GM23248 (cell line): Measurements from ENCODE around the gene SIX6. TPM values are rescaled to one million over a fixed set of nuclear protein-coding genes. Genes with fewer than 3 reads are reported as not detected.

Source experiments
- DNase-seq: peaks from one replicate; pipeline ENCODE4 v3.0.0-alpha.2; 2015
- H2AFZ ChIP-seq: fragments of 200-600 bp; sonication (generic); 2 replicates; pipeline ENCODE4 v1.6.1; 2016; ENCODE audit warnings: antibody characterized with exemption
- H3F3A ChIP-seq: fragments of 200-600 bp; sonication (generic); 2 replicates; pipeline ENCODE4 v1.6.1; 2016; ENCODE audit warnings: mild to moderate bottlenecking, antibody characterized with exemption, mixed run types; ENCODE audit not compliant: insufficient read depth
- H3K27ac ChIP-seq: fragments of 200-600 bp; sonication (generic); 2 replicates; pipeline ENCODE4 v1.5.1; 2016; ENCODE audit warnings: mild to moderate bottlenecking
- H3K27me3 ChIP-seq: fragments of 200-600 bp; sonication (generic); replicated peaks from 2 replicates; pipeline ENCODE4 v1.6.1; 2016; ENCODE audit warnings: mild to moderate bottlenecking; ENCODE audit not compliant: insufficient read depth
- H3K36me3 ChIP-seq: fragments of 200-600 bp; sonication (generic); 2 replicates; pipeline ENCODE4 v1.6.1; 2016; ENCODE audit warnings: low read depth, mild to moderate bottlenecking
- H3K4me1 ChIP-seq: fragments of 200-600 bp; sonication (generic); 2 replicates; pipeline ENCODE4 v1.6.1; 2016; ENCODE audit warnings: mild to moderate bottlenecking; ENCODE audit not compliant: insufficient read depth
- H3K4me2 ChIP-seq: fragments of 200-600 bp; sonication (generic); one replicate; pipeline ENCODE4 v1.6.1; 2016; ENCODE audit warnings: mild to moderate bottlenecking; ENCODE audit not compliant: unreplicated experiment
- H3K4me3 ChIP-seq: fragments of 200-600 bp; sonication (generic); 2 replicates; pipeline ENCODE4 v1.5.1; 2016; ENCODE audit warnings: mild to moderate bottlenecking
- H3K79me2 ChIP-seq: fragments of 200-600 bp; sonication (generic); 2 replicates; pipeline ENCODE4 v1.6.1; 2016; ENCODE audit warnings: mild to moderate bottlenecking; ENCODE audit not compliant: insufficient read depth
- H3K9ac ChIP-seq: fragments of 200-600 bp; sonication (generic); 2 replicates; pipeline ENCODE4 v1.6.1; 2016; ENCODE audit warnings: mild to moderate bottlenecking
- H3K9me2 ChIP-seq: fragments of 200-600 bp; sonication (generic); 2 replicates; pipeline ENCODE4 v1.6.1; 2016; ENCODE audit warnings: mixed run types, mild to moderate bottlenecking, moderate library complexity; ENCODE audit not compliant: insufficient read depth
- H3K9me3 ChIP-seq: fragments of 200-600 bp; sonication (generic); one replicate; pipeline ENCODE4 v1.6.1; 2017; ENCODE audit warnings: low read depth
- H4K20me1 ChIP-seq: fragments of 200-600 bp; sonication (generic); 2 replicates; pipeline ENCODE4 v1.6.0; 2016; ENCODE audit not compliant: insufficient read depth
- EZH2 ChIP-seq: fragments of 200-600 bp; sonication (generic); IDR thresholded peaks from 2 replicates; pipeline ENCODE4 v1.6.1; 2018; ENCODE audit warnings: antibody characterized with exemption, mild to moderate bottlenecking; ENCODE audit not compliant: insufficient read depth, poor library complexity, severe bottlenecking
- EZH2phosphoT487 ChIP-seq: fragments of 200-600 bp; sonication (generic); IDR thresholded peaks from 2 replicates; pipeline ENCODE4 v1.6.1; 2018; ENCODE audit warnings: antibody characterized with exemption, moderate library complexity, mild to moderate bottlenecking, low read depth; ENCODE audit not compliant: insufficient read depth
- WGBS, 2 experiments: methylation state at CpG; one replicate each; pipeline ENCODE4 v1.1.6; 2015 to 2017; ENCODE audit warnings: low lambda C conversion rate in 2 of 2, low coverage in 1 of 2; ENCODE audit errors: missing lambda C conversion rate in 2 of 2; 5-methylcytosine and 5-hydroxymethylcytosine counted together
- in situ Hi-C: fragments of 300-500 bp; cut with MboI; formaldehyde crosslinking; loops from 2 replicates; pipeline ENCODE4 v1.15.0; 2020
- polyA plus RNA-seq: library from polyadenylated mRNA; unstranded; fragments of >200 nt; fragmentation: Nextera tagmentation; extraction: Ambion mirVana; gene quantifications from 2 replicates; pipeline ENCODE4 v1.2.1, GENCODE V29; 2016
- small RNA-seq: library from RNA; depleted of rRNA; stranded (forward); fragments of <200 nt; gene quantifications from one replicate; pipeline ENCODE3, GENCODE V24; 2014; ENCODE audit warnings: low read depth, low replicate concordance
- total RNA-seq: library from RNA; depleted of rRNA; stranded (reverse); fragments of >200 nt; shearing (Covaris generic); gene quantifications from 2 replicates; pipeline ENCODE4 v1.2.3, GENCODE V29; 2014; rRNA removed

SIX6 gene
- total and polyA plus RNA-seq, 2 experiments from 2014 or later: not detected

- Histone ChIP-seq H3K4me3 (no peak overlapping the region), H3F3A (no peaks in the 10 kb centered on the region), H3K4me1 (no peaks in the 10 kb centered on the region), H4K20me1 (no peaks in the 10 kb centered on the region), H3K27ac (no peak overlapping the region), H3K79me2 (no peaks in the 10 kb centered on the region), H3K27me3 (0 out of 2 replicates have a peak, but pooled peaks cover 3% of the 10 kb centered on the region), H3K36me3 (no peaks in the 10 kb centered on the region), H3K9ac (no peak overlapping the region), H2AFZ (no peak overlapping the region), H3K9me3 (no peaks in the 10 kb centered on the region), H3K9me2 (no peaks in the 10 kb centered on the region), H3K4me2 (no peak overlapping the region)
- no peak for DNase-seq
- in situ Hi-C loops: no loop called here
- 45 to 55% methylated on average over 2 of the region's 2 CpGs for WGBS, 2 experiments
- TF ChIP-seq EZH2 (no peak), EZH2phosphoT487 (no peak)
Measured at GRCh38 chr14:60544659-60545058, 35.7 kb downstream of the SIX6 start.

GRCh38 chr14:60553808-60554207 lies 44.9 kb downstream of the SIX6 start:
- H3K36me3 ChIP-seq: no peaks in the 10 kb centered on the region
- no peak overlapping the region for H3K27ac ChIP-seq
- DNase-seq: peak; percentile 33
- TF ChIP-seq EZH2: no peak
- TF ChIP-seq EZH2phosphoT487: no peak
- H3K27me3 ChIP-seq: 0 out of 2 replicates have a peak, but pooled peaks cover 5% of the 10 kb centered on the region
- no peaks in the 10 kb centered on the region for H4K20me1 ChIP-seq
- no peaks in the 10 kb centered on the region for H3K9me2 ChIP-seq
- H2AFZ ChIP-seq: no peak overlapping the region
- H3K4me3 ChIP-seq: no peak overlapping the region
- no peaks in the 10 kb centered on the region for H3K9me3 ChIP-seq
- H3K9ac ChIP-seq: no peak overlapping the region
- in situ Hi-C loops: loop anchor here (25.0 kb wide), 1 partner anchor 492 kb away; no protein-coding TSS in a partner anchor
- H3F3A ChIP-seq: no peaks in the 10 kb centered on the region
- WGBS, 2 experiments: 28 to 31% methylated on average over 1 of the region's 1 CpG
- no peaks in the 10 kb centered on the region for H3K79me2 ChIP-seq
- no peaks in the 10 kb centered on the region for H3K4me1 ChIP-seq
- no peak overlapping the region for H3K4me2 ChIP-seq

GRCh38 chr14:60561845-60562746 lies 53.1 kb downstream of the SIX6 start:
- WGBS, 2 experiments: 20 to 27% methylated on average over 7 of the region's 7 CpGs
- Histone ChIP-seq H3K9ac (no peak overlapping the region), H2AFZ (no peak overlapping the region; the same call in 1 of the 2 replicates), H3K79me2 (no peaks in the 10 kb centered on the region), H3K4me1 (peaks cover 39% of the 10 kb centered on the region), H3K9me2 (no peaks in the 10 kb centered on the region), H3K27me3 (no peaks in the 10 kb centered on the region), H3K4me2 (peak overlapping the region; percentile 29), H3F3A (peaks cover 25% of the 10 kb centered on the region; the same call in 1 of the 2 replicates), H3K36me3 (no peaks in the 10 kb centered on the region), H3K4me3 (no peak overlapping the region), H3K27ac (peak overlapping the region; percentile 42), H4K20me1 (no peaks in the 10 kb centered on the region), H3K9me3 (no peaks in the 10 kb centered on the region)
- in situ Hi-C loops: loop anchor here (5.0 to 25.0 kb wide), 2 partner anchors 215 to 500 kb away; no protein-coding TSS in a partner anchor
- DNase-seq: peak; percentile 93
- TF ChIP-seq EZH2 (no peak), EZH2phosphoT487 (no peak)

Small RNA genes lying within 50 kb of the gene (small RNA-seq; reads per million reads assigned to genes)
- gene AL049874.4: not detected

Other genes with a start within 250 kb of the SIX6 start
- gene C14orf39, start 23.1 kb upstream of the SIX6 start, total RNA-seq: not detected in 2 replicates
- not detected in 2 replicates for gene C14orf39, start 23.1 kb upstream of the SIX6 start, polyA plus RNA-seq
- 7.8 and 11.7 TPM in 2 replicates for gene SIX1, start 140.3 kb downstream of the SIX6 start, total RNA-seq
- 11.4 and 12.6 TPM in 2 replicates for gene SIX1, start 140.3 kb downstream of the SIX6 start, polyA plus RNA-seq
- gene SIX4, start 215.2 kb downstream of the SIX6 start, total RNA-seq: 9.2 and 12.2 TPM in 2 replicates
- gene SIX4, start 215.2 kb downstream of the SIX6 start, polyA plus RNA-seq: 1.5 TPM in 2 replicates
- gene MNAT1, start 225.6 kb downstream of the SIX6 start, total RNA-seq: 32.5 and 53.8 TPM in 2 replicates
- 39.9 and 43.8 TPM in 2 replicates for gene MNAT1, start 225.6 kb downstream of the SIX6 start, polyA plus RNA-seq